Stimulated activated CD4-positive, alpha-beta T cell treated with anti-CD3 and anti-CD28 coated beads, Interleukin-2, amount 100 ng/mL, for 4 hours (primary cell): ENCODE data around the gene CAPRIN1.
"Not testable (repeated sequence)": the region's sequence is repeated elsewhere in the genome, so short reads cannot be mapped to it uniquely, and the experiment has no call there.

Experiments used
- DNase-seq: peaks from one replicate; pipeline ENCODE4 v3.0.0-alpha.2; 2020; ENCODE audit warnings: low read depth

CAPRIN1 gene

GRCh38 chr11:34050581-34051348, 766 bp upstream of the CAPRIN1 start:
- no peak for DNase-seq

- peak; percentile 87 for DNase-seq
These were observed 591 bp downstream of the CAPRIN1 start for GRCh38 chr11:34052036-34052607.

GRCh38 chr11:34052608-34053160, 1.2 kb downstream of the CAPRIN1 start:
- no peak for DNase-seq

- DNase-seq: peak; percentile 80
These were observed 1.7 kb downstream of the CAPRIN1 start for GRCh38 chr11:34053161-34053686.

GRCh38 chr11:34054351-34054750, 2.8 kb downstream of the CAPRIN1 start:
- not testable (repeated sequence) for DNase-seq

- DNase-seq: no peak
These were observed 3.9 kb downstream of the CAPRIN1 start for GRCh38 chr11:34055218-34056000.

GRCh38 chr11:34056672-34057071, 5.1 kb downstream of the CAPRIN1 start:
- no peak for DNase-seq

- DNase-seq: no peak
These were observed 11.7 kb downstream of the CAPRIN1 start for GRCh38 chr11:34063061-34063795.

- no peak for DNase-seq
These were observed 12.8 kb downstream of the CAPRIN1 start for GRCh38 chr11:34064291-34064690.

- DNase-seq: no peak
These were observed 14.1 kb downstream of the CAPRIN1 start for GRCh38 chr11:34065505-34066203.

- not testable (repeated sequence) for DNase-seq
These were observed 15.2 kb downstream of the CAPRIN1 start for GRCh38 chr11:34066766-34067165.

GRCh38 chr11:34067383-34068065, 16.0 kb downstream of the CAPRIN1 start:
- DNase-seq: no peak

- no peak for DNase-seq
These were observed 16.6 kb downstream of the CAPRIN1 start for GRCh38 chr11:34068111-34068510.

GRCh38 chr11:34071306-34071705, 19.8 kb downstream of the CAPRIN1 start:
- not testable (repeated sequence) for DNase-seq

GRCh38 chr11:34072041-34072440, 20.5 kb downstream of the CAPRIN1 start:
- DNase-seq: no peak

- no peak for DNase-seq
These were observed 21.3 kb downstream of the CAPRIN1 start for GRCh38 chr11:34072832-34073231.

GRCh38 chr11:34074391-34074790, 22.9 kb downstream of the CAPRIN1 start:
- DNase-seq: no peak

GRCh38 chr11:34075178-34075820, 23.8 kb downstream of the CAPRIN1 start:
- DNase-seq: no peak

- no peak for DNase-seq
These were observed 29.1 kb downstream of the CAPRIN1 start for GRCh38 chr11:34080609-34081008.

- DNase-seq: no peak
These were observed 33.1 kb downstream of the CAPRIN1 start for GRCh38 chr11:34084637-34085036.
